Right renal cortex interstitium (tissue), 3 donors: ENCODE results near the gene VDAC1. TPM values are rescaled to one million over a fixed set of nuclear protein-coding genes. Genes with fewer than 3 reads are reported as not detected.
A peak's percentile ranks its signal among the peaks of the same experiment; 100 is the strongest.
"Not testable (repeated sequence)": the region's sequence is repeated elsewhere in the genome, so short reads cannot be mapped to it uniquely, and the experiment has no call there.

Experiments used
- DNase-seq, 3 donors: peaks; one replicate each; pipeline ENCODE4 v3.0.0-alpha.2; 2013; ENCODE audit warnings: low read depth in 3 of 3, low spot score in 2 of 3
- polyA plus RNA-seq, 3 donors: library from polyadenylated mRNA; unstranded; fragments of 120-200 nt; gene quantifications; one replicate each; pipeline ENCODE4 v1.2.1, GENCODE V29; 2013; ENCODE audit not compliant: insufficient read length in 3 of 3

VDAC1 gene
- polyA plus RNA-seq, 3 donors = 199 to 205 (median 203) TPM

DNA sequence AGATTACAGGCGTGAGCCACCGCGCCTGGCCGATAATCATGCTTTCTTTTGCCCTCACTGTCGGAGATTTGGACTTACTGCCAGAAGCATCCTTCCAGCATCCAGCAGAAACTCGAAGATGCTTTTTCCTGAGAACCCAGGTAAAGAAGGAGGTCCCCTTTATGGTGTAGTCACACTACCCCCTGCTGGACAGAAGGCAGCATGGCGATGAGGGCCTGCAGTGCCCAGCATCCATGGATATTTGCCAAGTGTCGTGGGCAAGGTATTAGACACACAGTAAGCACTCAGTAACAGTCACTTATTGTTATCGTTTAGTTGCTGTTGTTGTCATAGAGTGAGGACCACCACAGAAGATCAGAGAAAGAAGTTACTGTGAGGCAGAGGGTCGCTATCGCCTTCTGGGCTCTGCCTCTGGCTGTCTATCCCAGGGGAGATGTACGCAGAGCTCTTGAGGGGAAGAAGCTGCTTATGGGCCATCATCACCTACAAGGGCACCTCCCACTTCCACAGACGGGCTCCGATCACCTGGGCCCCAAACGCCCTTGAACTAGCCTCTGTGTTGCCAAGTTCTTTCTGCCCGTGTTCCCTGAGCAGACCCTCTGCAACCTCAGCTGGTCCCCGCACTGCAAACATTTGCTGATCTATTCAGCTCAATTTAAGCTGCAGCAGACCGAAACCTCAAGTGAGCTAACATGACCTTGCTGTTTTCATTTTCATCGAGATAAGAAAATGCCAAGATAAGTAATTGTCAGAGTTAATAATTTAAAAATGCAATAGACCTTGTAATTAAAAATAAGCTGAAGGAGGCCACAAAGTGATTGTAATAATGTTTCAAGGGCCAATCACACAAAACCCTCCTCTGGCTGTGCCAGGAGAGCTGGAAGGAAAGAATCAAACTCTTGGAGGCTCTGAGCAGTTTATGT lies 60.3 kb downstream of the VDAC1 start:
- DNase-seq = peak in 2 of 3 donors; percentile 57 to 64

- DNase-seq = no peak
Measured at GRCh38 chr5:133943475-133943817, 61.3 kb downstream of the VDAC1 start.

DNA sequence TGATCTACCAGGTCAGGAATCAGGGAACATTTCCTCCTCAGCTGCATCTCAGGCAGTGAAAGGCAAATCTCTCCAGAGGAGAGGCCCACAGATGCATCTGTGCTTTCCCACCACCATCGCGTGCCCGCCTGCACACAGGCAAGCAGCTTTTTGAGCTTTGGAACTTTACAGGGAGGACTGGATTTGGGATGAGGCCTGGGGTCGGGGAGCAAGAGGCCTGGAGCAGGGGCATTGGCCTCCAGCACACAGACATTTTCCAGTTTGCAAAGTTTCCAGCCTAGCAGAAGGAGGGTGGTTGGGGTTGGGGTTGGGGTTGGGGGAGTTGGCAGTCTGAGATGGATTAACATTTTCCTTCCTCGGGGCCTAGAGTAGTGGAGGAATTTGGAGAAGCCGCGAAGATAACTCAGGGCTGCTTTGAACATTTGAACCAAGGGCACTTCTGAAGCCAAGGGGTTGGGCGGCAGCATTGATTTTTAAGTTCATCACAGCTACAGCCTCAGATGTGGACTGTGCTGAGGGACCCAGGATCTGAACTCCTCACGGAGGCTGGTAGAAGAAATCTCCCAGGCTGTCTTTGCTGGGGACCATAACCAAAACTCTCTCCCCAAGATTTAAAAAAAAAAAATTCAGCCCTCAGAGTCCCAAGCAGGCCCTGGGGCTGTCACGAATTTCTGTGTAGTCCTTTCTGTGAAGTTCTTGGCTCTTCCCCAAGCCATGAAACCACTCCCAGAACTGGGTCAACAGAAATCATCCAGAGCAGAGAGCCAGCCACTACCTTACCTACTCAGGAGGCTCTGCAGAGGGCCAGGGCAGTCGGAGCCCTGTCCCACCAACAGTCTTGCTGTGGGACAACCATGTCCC lies 61.9 kb downstream of the VDAC1 start:
- DNase-seq = no peak

- no peak for DNase-seq
Measured at GRCh38 chr5:133941456-133942196, 63.1 kb downstream of the VDAC1 start.

DNA sequence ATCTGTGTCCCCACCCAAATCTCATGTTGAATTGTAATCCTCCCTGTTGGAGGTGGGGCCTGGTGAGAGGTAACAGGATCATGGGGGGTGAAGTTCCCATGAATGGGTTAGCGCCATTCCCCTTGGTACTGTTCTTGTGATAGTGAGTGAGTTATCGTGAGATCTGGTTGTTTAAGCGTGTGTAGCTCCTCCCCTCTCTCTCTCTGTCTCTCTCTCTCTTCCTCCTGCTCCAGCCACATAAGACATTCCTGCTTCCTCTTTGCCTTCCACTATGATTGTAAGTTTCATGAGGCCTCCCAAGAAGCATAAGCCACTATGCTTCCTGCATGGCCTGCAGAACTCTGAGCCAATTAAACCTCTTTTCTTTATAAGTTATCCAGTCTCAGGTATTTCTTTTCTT lies 65.1 kb downstream of the VDAC1 start:
- DNase-seq = no peak

DNA sequence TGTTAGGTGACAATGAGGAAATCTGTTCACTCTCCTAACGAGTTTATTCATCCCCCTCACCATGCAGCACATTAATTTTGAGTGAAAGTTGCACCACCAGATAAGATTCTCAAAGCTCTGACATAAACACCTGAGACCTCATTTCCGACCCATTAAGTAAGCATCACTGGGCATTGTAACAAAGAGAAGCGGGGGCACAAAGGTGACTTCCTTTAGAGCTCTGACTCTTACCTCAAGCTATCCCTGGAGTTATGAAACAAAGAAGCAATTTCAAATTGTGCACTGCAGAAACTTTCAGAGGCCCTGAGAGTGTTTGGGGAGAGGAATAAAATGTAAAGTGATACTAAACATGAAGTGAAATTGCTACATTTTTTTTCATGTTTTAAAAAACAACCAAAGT lies 65.8 kb downstream of the VDAC1 start:
- DNase-seq = peak in 1 of 3 donors; percentile 40

DNA sequence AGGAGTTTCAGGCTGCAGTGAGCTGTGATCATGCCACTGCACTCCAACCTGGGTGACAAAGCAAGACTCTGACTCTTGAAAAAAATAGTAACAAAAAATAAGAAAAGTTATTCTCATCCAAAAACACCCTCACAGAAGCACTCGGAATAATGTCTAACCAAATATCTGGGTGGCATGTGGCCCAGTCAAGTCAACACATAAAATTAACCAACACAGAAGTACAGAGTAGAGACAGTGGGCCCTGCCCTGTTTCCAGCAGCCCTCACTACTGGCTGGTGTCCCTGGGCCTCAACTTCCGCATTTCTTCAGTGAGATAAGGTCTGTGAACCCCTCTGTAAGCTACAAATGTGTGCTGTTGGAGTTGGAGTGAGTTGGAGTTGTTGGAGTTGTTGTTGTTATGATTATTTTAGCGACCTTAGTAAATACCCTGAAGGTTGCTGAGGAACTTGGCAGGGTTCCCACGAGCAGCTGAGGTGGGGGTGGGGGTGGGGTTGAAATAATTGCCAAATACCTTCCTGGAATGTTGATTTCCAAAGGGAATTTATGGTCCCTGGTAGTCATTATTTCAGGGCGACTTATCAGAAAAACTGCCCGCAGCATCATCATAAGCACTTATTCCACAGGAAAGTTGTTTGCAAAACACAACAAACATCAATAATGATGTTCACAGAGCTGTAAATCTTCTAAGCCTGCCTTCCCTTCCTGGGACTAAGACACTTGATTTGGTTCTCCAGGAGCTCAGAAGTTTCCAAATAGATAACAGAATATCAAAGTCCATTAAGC lies 66.5 kb downstream of the VDAC1 start:
- DNase-seq = peak in 1 of 3 donors; percentile 23

DNA sequence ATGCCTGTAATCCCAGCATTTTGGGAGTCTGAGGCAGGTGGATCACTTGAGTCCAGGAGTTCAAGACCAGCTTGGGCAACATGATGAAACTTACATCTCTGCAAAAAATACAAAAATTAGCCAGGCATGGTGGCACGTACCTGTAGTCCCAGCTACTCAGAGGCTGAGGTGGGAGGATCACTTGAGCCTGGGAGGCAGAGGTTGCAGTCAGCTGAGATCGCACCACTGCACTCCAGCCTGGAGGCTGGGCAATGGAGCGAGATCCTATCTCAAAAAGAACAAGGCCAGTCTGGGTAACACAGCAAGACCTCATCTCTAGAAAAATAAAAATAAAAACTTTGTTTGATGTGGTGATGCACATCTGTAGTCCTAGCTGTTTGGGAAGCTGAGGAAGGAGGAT lies 67.1 kb downstream of the VDAC1 start:
- not testable (repeated sequence) for DNase-seq

DNA sequence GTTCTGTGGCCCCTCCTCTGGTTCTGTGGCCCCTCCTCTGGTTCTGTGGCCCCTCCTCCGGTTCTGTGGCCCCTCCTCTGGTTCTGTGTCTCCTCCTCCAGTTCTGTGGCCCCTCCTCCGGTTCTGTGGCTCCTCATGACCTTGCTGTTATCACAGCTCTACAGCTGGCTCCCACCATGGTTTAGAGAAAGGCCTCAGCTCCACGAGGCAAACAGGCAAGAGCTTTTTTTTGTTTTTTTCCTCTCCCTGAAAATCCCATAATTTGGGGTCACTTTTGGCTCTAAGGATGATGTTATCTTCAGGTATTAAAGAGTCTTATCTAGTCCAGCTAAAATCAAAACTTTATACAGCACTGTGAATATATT lies 68.1 kb downstream of the VDAC1 start:
- no peak for DNase-seq

GRCh38 chr5:133935991-133936650 lies 68.7 kb downstream of the VDAC1 start:
- not testable (repeated sequence) for DNase-seq

- DNase-seq = no peak
Measured at GRCh38 chr5:133935667-133935940, 69.2 kb downstream of the VDAC1 start.

- DNase-seq = peak in 1 of 3 donors; percentile 19
Measured at GRCh38 chr5:133934822-133935666, 69.7 kb downstream of the VDAC1 start.

DNA sequence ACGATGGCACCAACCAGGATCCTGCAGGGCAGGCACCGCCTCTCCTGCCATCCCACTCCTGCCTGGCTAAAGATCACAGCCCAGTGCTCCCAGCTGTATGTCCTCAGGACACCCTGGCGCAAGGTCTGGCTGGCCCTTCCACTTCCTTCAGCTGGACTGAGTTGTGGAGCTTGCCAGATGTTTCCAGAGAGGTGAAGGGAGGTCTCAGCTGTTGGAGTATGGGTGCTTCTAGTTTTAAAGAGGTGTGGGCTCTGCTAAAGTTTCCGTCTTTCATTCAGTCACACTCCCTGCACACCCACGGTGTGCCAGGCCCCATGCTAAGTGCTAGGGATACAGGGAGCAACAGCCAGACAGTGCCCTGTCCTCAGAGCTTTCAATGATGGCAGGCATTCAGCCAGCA lies 70.5 kb downstream of the VDAC1 start:
- no peak for DNase-seq

DNA sequence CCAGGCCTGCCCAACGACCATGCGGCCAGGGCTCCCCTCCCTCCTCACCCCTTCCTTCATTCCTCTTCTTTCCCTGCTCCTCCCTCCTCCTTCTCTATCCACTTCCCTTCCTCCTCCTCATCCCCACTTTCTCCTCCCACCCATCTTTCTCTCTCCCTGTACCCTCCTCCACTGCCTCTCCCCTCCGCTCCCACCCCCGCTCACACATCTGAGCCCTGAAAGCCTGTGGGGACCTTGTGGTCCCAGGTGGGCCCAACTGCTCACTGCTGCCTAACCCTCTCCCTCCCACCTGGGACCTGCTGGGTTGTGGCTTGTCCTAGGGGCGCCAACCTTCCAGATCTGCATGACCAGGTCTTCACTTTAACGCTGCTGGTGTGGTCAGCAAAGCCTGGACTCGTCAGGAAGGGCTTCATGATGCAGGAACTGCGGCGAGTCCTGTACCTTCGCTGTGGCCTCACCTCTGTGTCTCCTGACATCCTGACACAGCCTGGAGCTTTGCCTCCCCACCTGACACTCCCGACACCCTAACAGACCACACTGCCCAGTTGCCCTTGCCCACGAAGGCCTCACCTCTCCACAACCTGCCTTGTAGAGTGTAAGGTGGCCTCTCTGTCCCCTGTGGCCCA lies 71.0 kb downstream of the VDAC1 start:
- DNase-seq = no peak

GRCh38 chr5:133933169-133933509 lies 71.6 kb downstream of the VDAC1 start:
- no peak for DNase-seq

GRCh38 chr5:133932441-133933168 lies 72.2 kb downstream of the VDAC1 start:
- DNase-seq = no peak

- DNase-seq = no peak
Measured at GRCh38 chr5:133931546-133931945, 73.2 kb downstream of the VDAC1 start.

DNA sequence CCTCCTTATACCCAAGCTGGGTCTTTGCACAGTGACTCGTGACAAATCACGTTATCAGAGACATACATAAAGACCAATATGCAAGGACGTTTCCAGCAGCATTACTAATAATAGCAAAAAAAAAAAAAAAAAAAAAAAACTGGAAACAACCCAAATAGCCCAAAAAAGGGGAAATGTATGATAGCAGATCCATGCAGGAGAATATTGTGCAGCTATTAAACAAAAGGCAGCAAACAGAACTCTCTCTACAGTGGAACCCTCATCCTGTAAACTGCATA lies 74.0 kb downstream of the VDAC1 start:
- no peak for DNase-seq
